ENCODE measurements around the gene KCNQ1. TPM values are rescaled to one million over a fixed set of nuclear protein-coding genes. Genes with fewer than 3 reads are reported as not detected.
"Not testable (repeated sequence)": the region's sequence is repeated elsewhere in the genome, so short reads cannot be mapped to it uniquely, and the experiment has no call there.

Gene KCNQ1
- total RNA-seq, 1 donor from 2014 or later, result 0.07 TPM

- no peak for DNase-seq (ENCODE audit: low read depth, low spot score)
These were observed 145.5 kb downstream of the KCNQ1 start for GRCh38 chr11:2590131-2590964.

GRCh38 chr11:2590965-2591754 lies 146.4 kb downstream of the KCNQ1 start:
- DNase-seq (ENCODE audit: low read depth, low spot score), result no peak

- no peak for DNase-seq (ENCODE audit: low read depth, low spot score)
These were observed 147.0 kb downstream of the KCNQ1 start for GRCh38 chr11:2591805-2592204.

GRCh38 chr11:2592559-2593392 lies 148.0 kb downstream of the KCNQ1 start:
- DNase-seq (ENCODE audit: low read depth, low spot score), result no peak

GRCh38 chr11:2593393-2593950 lies 148.7 kb downstream of the KCNQ1 start:
- DNase-seq (ENCODE audit: low read depth, low spot score), result no peak

- no peak for DNase-seq (ENCODE audit: low read depth, low spot score)
These were observed 149.5 kb downstream of the KCNQ1 start for GRCh38 chr11:2594267-2594666.

GRCh38 chr11:2595204-2595603 lies 150.4 kb downstream of the KCNQ1 start:
- no peak for DNase-seq (ENCODE audit: low read depth, low spot score)

- DNase-seq (ENCODE audit: low read depth, low spot score), result no peak
These were observed 154.9 kb downstream of the KCNQ1 start for GRCh38 chr11:2599561-2600189.

- no peak for DNase-seq (ENCODE audit: low read depth, low spot score)
These were observed 164.5 kb downstream of the KCNQ1 start for GRCh38 chr11:2609345-2609744.

- no peak for DNase-seq (ENCODE audit: low read depth, low spot score)
These were observed 168.2 kb downstream of the KCNQ1 start for GRCh38 chr11:2612884-2613571.

GRCh38 chr11:2621894-2622293 lies 177.1 kb downstream of the KCNQ1 start:
- no peak for DNase-seq (ENCODE audit: low read depth, low spot score)

- DNase-seq (ENCODE audit: low read depth, low spot score), result no peak
These were observed 180.4 kb downstream of the KCNQ1 start for GRCh38 chr11:2625183-2625582.

GRCh38 chr11:2630679-2631078 lies 185.9 kb downstream of the KCNQ1 start:
- DNase-seq (ENCODE audit: low read depth, low spot score), result no peak

- no peak for DNase-seq (ENCODE audit: low read depth, low spot score)
These were observed 186.4 kb downstream of the KCNQ1 start for GRCh38 chr11:2631161-2631560.

- not testable (repeated sequence) for DNase-seq (ENCODE audit: low read depth, low spot score)
These were observed 195.0 kb downstream of the KCNQ1 start for GRCh38 chr11:2639763-2640162.

GRCh38 chr11:2641623-2642022 lies 196.8 kb downstream of the KCNQ1 start:
- DNase-seq (ENCODE audit: low read depth, low spot score), result no peak

GRCh38 chr11:2643746-2644145 lies 198.9 kb downstream of the KCNQ1 start:
- no peak for DNase-seq (ENCODE audit: low read depth, low spot score)

GRCh38 chr11:2644844-2645778 lies 200.3 kb downstream of the KCNQ1 start:
- no peak for DNase-seq (ENCODE audit: low read depth, low spot score)

GRCh38 chr11:2645779-2646118 lies 200.9 kb downstream of the KCNQ1 start:
- no peak for DNase-seq (ENCODE audit: low read depth, low spot score)

All from pulmonary artery endothelial cell (primary cell).